Astrocyte (in vitro differentiated cells and primary cell): ENCODE data around the gene RAD51B. TPM values are rescaled to one million over a fixed set of nuclear protein-coding genes. Genes with fewer than 3 reads are reported as not detected.

ENCODE experiments used
- DNase-seq: peaks from one replicate; pipeline ENCODE4 v3.0.0-alpha.2; 2010; ENCODE audit warnings: low read depth
- FAIRE-seq: peaks from 2 replicates; lab custom pipeline; 2011; peaks lifted over from hg19 to GRCh38; lab: Jason Lieb, UNC
- H2AFZ ChIP-seq: 2 replicates; pipeline ENCODE4 v1.6.0; 2012; ENCODE audit warnings: low read depth, low read length, inconsistent platforms
- H3K27ac ChIP-seq: 2 replicates; pipeline ENCODE4 v1.5.1; 2011; ENCODE audit warnings: low read depth, low read length, inconsistent platforms
- H3K27me3 ChIP-seq: 2 replicates; pipeline ENCODE4 v1.6.0; 2011; ENCODE audit warnings: low read length, inconsistent platforms; ENCODE audit not compliant: insufficient read depth
- H3K36me3 ChIP-seq: 2 replicates; pipeline ENCODE4 v1.5.1; 2011; ENCODE audit warnings: low read length, inconsistent platforms; ENCODE audit not compliant: insufficient read depth
- H3K4me1 ChIP-seq: 2 replicates; pipeline ENCODE4 v1.5.1; 2011; ENCODE audit warnings: low read length, inconsistent platforms; ENCODE audit not compliant: insufficient read depth
- H3K4me2 ChIP-seq: 2 replicates; pipeline ENCODE4 v1.6.0; 2012; ENCODE audit warnings: low read length, inconsistent platforms
- H3K4me3 ChIP-seq: 2 replicates; pipeline ENCODE4 v1.5.1; 2011; ENCODE audit warnings: low read depth, mild to moderate bottlenecking, low read length, inconsistent platforms; ENCODE audit not compliant: insufficient read depth
- H3K79me2 ChIP-seq: 2 replicates; pipeline ENCODE4 v1.6.0; 2012; ENCODE audit warnings: mild to moderate bottlenecking, low read length, inconsistent platforms; ENCODE audit not compliant: insufficient read depth
- H3K9ac ChIP-seq: 2 replicates; pipeline ENCODE4 v1.6.0; 2012; ENCODE audit warnings: mild to moderate bottlenecking, low read length, inconsistent platforms
- H3K9me3 ChIP-seq: 2 replicates; pipeline ENCODE4 v1.5.1; 2012; ENCODE audit warnings: low read depth, mild to moderate bottlenecking, low read length, inconsistent platforms; ENCODE audit not compliant: insufficient read depth
- H4K20me1 ChIP-seq: 2 replicates; pipeline ENCODE4 v1.6.0; 2012; ENCODE audit warnings: low read length, inconsistent platforms; ENCODE audit not compliant: insufficient read depth
- H3K27ac Mint-ChIP-seq: one replicate; pipeline ENCODE4 v1.8.0; 2021; ENCODE audit warnings: mild to moderate bottlenecking, mixed read lengths; ENCODE audit not compliant: unreplicated experiment
- H3K27me3 Mint-ChIP-seq: one replicate; pipeline ENCODE4 v1.8.0; 2021; ENCODE audit warnings: low read depth, mixed read lengths; ENCODE audit not compliant: unreplicated experiment
- H3K36me3 Mint-ChIP-seq: one replicate; pipeline ENCODE4 v1.8.0; 2021; ENCODE audit warnings: low read depth, mixed read lengths; ENCODE audit not compliant: unreplicated experiment
- H3K4me1 Mint-ChIP-seq: one replicate; pipeline ENCODE4 v1.8.0; 2021; ENCODE audit warnings: low read depth, mixed read lengths; ENCODE audit not compliant: unreplicated experiment
- H3K4me3 Mint-ChIP-seq: one replicate; pipeline ENCODE4 v1.8.0; 2021; ENCODE audit warnings: mild to moderate bottlenecking, moderate library complexity, mixed read lengths; ENCODE audit not compliant: unreplicated experiment
- H3K9me3 Mint-ChIP-seq: one replicate; pipeline ENCODE4 v1.8.0; 2021; ENCODE audit warnings: mild to moderate bottlenecking, mixed read lengths; ENCODE audit not compliant: unreplicated experiment
- CTCF ChIP-seq: IDR thresholded peaks from 2 replicates; pipeline ENCODE4 v1.5.1; 2011; ENCODE audit warnings: low read depth, mild to moderate bottlenecking, inconsistent platforms, low read length, moderate library complexity; ENCODE audit not compliant: insufficient read depth
- EZH2 ChIP-seq: IDR thresholded peaks from 2 replicates; pipeline ENCODE4 v1.6.1; 2012; ENCODE audit warnings: mild to moderate bottlenecking, low read length, inconsistent platforms; ENCODE audit not compliant: insufficient read depth
- total RNA-seq: library from RNA; stranded (reverse); gene quantifications from 2 replicates; pipeline ENCODE4 v1.2.1, GENCODE V29; 2021

The RAD51B gene
- total RNA-seq, 1 donor from 2014 or later: 10.8 TPM

DNA sequence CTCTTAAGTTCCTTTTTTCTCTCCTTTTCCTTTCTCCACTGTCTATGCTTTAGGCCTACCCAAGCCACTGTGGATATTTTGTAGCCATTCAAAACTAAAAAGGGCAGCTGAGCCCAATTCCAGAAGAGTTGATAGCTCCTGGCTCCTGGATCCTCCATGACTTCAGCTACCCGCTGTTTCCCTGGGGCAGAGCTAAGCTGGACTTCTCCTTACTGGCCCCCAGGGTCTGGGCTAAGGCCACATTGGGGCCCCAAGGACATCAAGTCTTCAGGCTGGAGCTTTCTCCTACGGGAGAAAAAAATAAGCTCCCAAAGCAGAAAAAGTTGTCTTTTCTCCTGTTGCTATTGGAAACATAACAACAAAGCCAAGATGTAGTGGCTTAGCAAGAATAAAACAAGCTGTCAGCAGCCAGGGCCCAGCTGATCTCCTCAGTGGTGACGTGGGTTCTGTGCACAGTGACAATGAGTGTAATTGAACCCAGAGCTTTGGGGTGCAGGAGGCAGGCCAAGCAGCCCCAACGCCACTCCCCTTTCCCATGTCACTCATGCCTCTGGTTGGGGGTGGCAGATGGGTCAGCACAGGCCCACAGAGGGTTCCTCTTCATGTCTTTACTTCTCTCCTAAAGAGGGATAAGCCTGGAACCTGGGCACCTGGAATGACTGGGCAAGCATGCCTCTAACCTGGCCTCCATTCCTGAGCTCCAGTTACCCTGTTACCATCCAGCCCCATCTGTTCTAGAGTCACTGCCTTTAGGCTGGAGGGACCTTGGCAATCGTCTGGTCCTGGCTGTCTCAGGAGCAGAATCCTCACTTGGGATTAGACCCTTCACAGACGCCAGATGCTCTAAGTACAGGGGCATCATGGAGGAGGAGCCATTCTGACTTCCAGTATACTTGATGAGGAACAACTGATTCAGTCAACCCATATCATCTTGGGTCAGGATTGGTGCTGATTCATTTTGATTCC lies 802.1 kb downstream of the RAD51B start:
- peak; percentile 60 for DNase-seq
- peaks cover 6% of the 10 kb centered on the region for H3K36me3 Mint-ChIP-seq
- peak overlapping the region; percentile 58 for H3K27ac Mint-ChIP-seq

GRCh38 chr14:68622856-68623255 lies 803.3 kb downstream of the RAD51B start:
- peaks cover 7% of the 10 kb centered on the region for H3K9me3 Mint-ChIP-seq
- no peaks in the 10 kb centered on the region for H4K20me1 ChIP-seq
- no peak overlapping the region for H3K27ac Mint-ChIP-seq
- peaks cover 5% of the 10 kb centered on the region for H3K9me3 ChIP-seq
- peaks cover 2% of the 10 kb centered on the region for H3K36me3 Mint-ChIP-seq
- no peak overlapping the region for H3K4me3 Mint-ChIP-seq
- H3K4me1 Mint-ChIP-seq: peaks cover 28% of the 10 kb centered on the region
- no peaks in the 10 kb centered on the region for H3K27me3 ChIP-seq
- H3K36me3 ChIP-seq: no peaks in the 10 kb centered on the region
- H3K4me2 ChIP-seq: no peak overlapping the region
- H3K27ac ChIP-seq: no peak overlapping the region
- no peaks in the 10 kb centered on the region for H3K27me3 Mint-ChIP-seq
- no peak for TF ChIP-seq EZH2
- no peak for TF ChIP-seq CTCF
- H3K9ac ChIP-seq: no peak overlapping the region
- H3K4me3 ChIP-seq: no peak overlapping the region
- H2AFZ ChIP-seq: no peak overlapping the region
- FAIRE-seq (no peak), DNase-seq (no peak)
- no peaks in the 10 kb centered on the region for H3K79me2 ChIP-seq
- peaks cover 15% of the 10 kb centered on the region for H3K4me1 ChIP-seq

More for the DNA sequence above, 802.1 kb downstream of the RAD51B start:
- Histone ChIP-seq H3K36me3 (no peaks in the 10 kb centered on the region), H3K4me1 (peaks cover 9% of the 10 kb centered on the region), H3K4me3 (no peak overlapping the region), H4K20me1 (no peaks in the 10 kb centered on the region), H3K9ac (no peak overlapping the region), H3K4me2 (no peak overlapping the region), H3K27ac (no peak overlapping the region), H3K27me3 (no peaks in the 10 kb centered on the region), H3K9me3 (peaks cover 9% of the 10 kb centered on the region), H3K79me2 (no peaks in the 10 kb centered on the region), H2AFZ (no peak overlapping the region)
- FAIRE-seq: no peak
- Mint-ChIP-seq H3K4me3 (no peak overlapping the region), H3K9me3 (peaks cover 15% of the 10 kb centered on the region), H3K27me3 (no peaks in the 10 kb centered on the region), H3K4me1 (peaks cover 21% of the 10 kb centered on the region)
- TF ChIP-seq CTCF (no peak), EZH2 (no peak)

- Mint-ChIP-seq H3K36me3 (peaks cover 2% of the 10 kb centered on the region), H3K27me3 (no peaks in the 10 kb centered on the region), H3K27ac (no peak overlapping the region), H3K4me3 (no peak overlapping the region), H3K9me3 (peaks cover 6% of the 10 kb centered on the region), H3K4me1 (peaks cover 28% of the 10 kb centered on the region)
- DNase-seq (no peak), FAIRE-seq (no peak)
- H3K9ac ChIP-seq: no peak overlapping the region
- H3K4me3 ChIP-seq: no peak overlapping the region
- no peak overlapping the region for H3K27ac ChIP-seq
- H2AFZ ChIP-seq: no peak overlapping the region
- H4K20me1 ChIP-seq: no peaks in the 10 kb centered on the region
- no peaks in the 10 kb centered on the region for H3K36me3 ChIP-seq
- H3K79me2 ChIP-seq: no peaks in the 10 kb centered on the region
- no peak overlapping the region for H3K4me2 ChIP-seq
- H3K27me3 ChIP-seq: no peaks in the 10 kb centered on the region
- no peak for TF ChIP-seq CTCF
- no peak for TF ChIP-seq EZH2
- H3K9me3 ChIP-seq: peaks cover under 1% of the 10 kb centered on the region
- H3K4me1 ChIP-seq: peaks cover 20% of the 10 kb centered on the region
These were observed 803.7 kb downstream of the RAD51B start for GRCh38 chr14:68623307-68623706.
